A673 (cell line): ENCODE results near the gene KLF12. TPM values are rescaled to one million over a fixed set of nuclear protein-coding genes. Genes with fewer than 3 reads are reported as not detected.

Experiments used
- BruUV-seq: library from RNA; stranded (reverse); fragments of 400-500 nt; replicated peaks from 2 replicates; lab custom pipeline; 2021; lab: Mats Ljungman, UMichigan
- CTCF ChIA-PET: fragments of 300-600 bp; sonication (Branson Sonifier 250); formaldehyde crosslinking; loops from one replicate; lab custom pipeline; 2022; ENCODE audit warnings: antibody characterized with exemption; lab: Charles Lee
- POLR2A ChIA-PET: fragments of 300-600 bp; sonication (Branson Sonifier 250); formaldehyde crosslinking; loops from one replicate; lab custom pipeline; 2022; ENCODE audit warnings: antibody characterized with exemption; ENCODE audit not compliant: low non-redundant PET; lab: Charles Lee
- DNase-seq: peaks from one replicate; pipeline ENCODE4 v3.0.0-alpha.2; 2015; ENCODE audit warnings: low spot score
- H3K27ac ChIP-seq: fragments of 200-600 bp; sonication (generic); 2 replicates; pipeline ENCODE4 v1.5.1; 2016; ENCODE audit warnings: mixed run types, low read depth, mild to moderate bottlenecking, mixed read lengths, antibody characterized with exemption, low read length; ENCODE audit not compliant: poor library complexity, severe bottlenecking
- H3K27me3 ChIP-seq: fragments of 200-600 bp; sonication (generic); replicated peaks from 2 replicates; pipeline ENCODE4 v1.6.1; 2017; ENCODE audit warnings: mixed run types, low read depth, mild to moderate bottlenecking, mixed read lengths, antibody characterized with exemption, low read length; ENCODE audit not compliant: insufficient read depth, poor library complexity
- H3K36me3 ChIP-seq: fragments of 200-600 bp; sonication (generic); 2 replicates; pipeline ENCODE4 v1.6.1; 2016; ENCODE audit warnings: mixed run types, mild to moderate bottlenecking, mixed read lengths, antibody characterized with exemption, low read length; ENCODE audit not compliant: insufficient read depth, poor library complexity, severe bottlenecking
- H3K4me1 ChIP-seq: fragments of 200-600 bp; sonication (generic); 2 replicates; pipeline ENCODE4 v1.6.1; 2017; ENCODE audit warnings: mixed run types, mild to moderate bottlenecking, mixed read lengths, antibody characterized with exemption, low read length; ENCODE audit not compliant: insufficient read depth, poor library complexity, severe bottlenecking
- H3K4me3 ChIP-seq: fragments of 200-600 bp; sonication (generic); 2 replicates; pipeline ENCODE4 v1.5.1; 2016; ENCODE audit warnings: low read depth, mixed run types, mild to moderate bottlenecking, mixed read lengths, low read length; ENCODE audit not compliant: poor library complexity, severe bottlenecking
- H3K9me3 ChIP-seq: fragments of 200-600 bp; sonication (generic); 2 replicates; pipeline ENCODE4 v1.6.1; 2016; ENCODE audit warnings: mixed run types, low read depth, mild to moderate bottlenecking, mixed read lengths, antibody characterized with exemption, low read length; ENCODE audit not compliant: poor library complexity, severe bottlenecking
- CTCF ChIP-seq: fragments of 300-800, 200-600 bp; sonication (generic); conservative IDR thresholded peaks from 2 replicates; pipeline ENCODE4 v1.5.1; 2017; ENCODE audit warnings: low read depth, mild to moderate bottlenecking, antibody characterized with exemption, low read length, moderate library complexity, mixed read lengths
- EZH2 ChIP-seq: fragments of 200-600 bp; sonication (generic); IDR thresholded peaks from 2 replicates; pipeline ENCODE4 v1.6.1; 2017; ENCODE audit warnings: borderline replicate concordance, low read depth, mild to moderate bottlenecking, mixed read lengths, antibody characterized with exemption, low read length; ENCODE audit not compliant: poor library complexity, severe bottlenecking
- intact Hi-C: fragments of 100-400 bp; cut with micrococcal nuclease; formaldehyde crosslinking; loops from one replicate; pipeline ENCODE4 v1.10.0; 2022; ENCODE audit not compliant: unreplicated experiment
- total RNA-seq: library from RNA; stranded (reverse); gene quantifications from 2 replicates; pipeline ENCODE4 v1.2.3, GENCODE V29; 2021

The KLF12 gene
- total RNA-seq, 1 experiment from 2014 or later: 12.4 TPM

- no TSS peak for BruUV-seq
- Histone ChIP-seq H3K36me3 (no peaks in the 10 kb centered on the region), H3K4me1 (no peaks in the 10 kb centered on the region), H3K27ac (no peak overlapping the region), H3K4me3 (no peak overlapping the region), H3K27me3 (no peaks in the 10 kb centered on the region), H3K9me3 (peaks cover 14% of the 10 kb centered on the region)
- no peak for TF ChIP-seq CTCF
- TF ChIP-seq EZH2: no peak
- DNase-seq: no peak
- ChIA-PET POLR2A (no interaction called here), CTCF (no interaction called here)
- intact Hi-C loops: no loop called here
These were observed 19.1 kb downstream of the KLF12 start for GRCh38 chr13:74115133-74115532.

GRCh38 chr13:74114641-74115040 lies 19.6 kb downstream of the KLF12 start:
- Histone ChIP-seq H3K4me1 (no peaks in the 10 kb centered on the region), H3K27ac (no peak overlapping the region), H3K36me3 (no peaks in the 10 kb centered on the region), H3K4me3 (no peak overlapping the region), H3K27me3 (no peaks in the 10 kb centered on the region), H3K9me3 (peaks cover 14% of the 10 kb centered on the region)
- no TSS peak for BruUV-seq
- intact Hi-C loops: no loop called here
- POLR2A ChIA-PET: no interaction called here
- CTCF ChIA-PET: no interaction called here
- TF ChIP-seq EZH2 (no peak), CTCF (no peak)
- DNase-seq: no peak

GRCh38 chr13:74114202-74114601 lies 20.0 kb downstream of the KLF12 start:
- Histone ChIP-seq H3K36me3 (no peaks in the 10 kb centered on the region), H3K9me3 (peaks cover 9% of the 10 kb centered on the region), H3K4me3 (no peak overlapping the region), H3K27me3 (no peaks in the 10 kb centered on the region), H3K4me1 (no peaks in the 10 kb centered on the region), H3K27ac (no peak overlapping the region)
- CTCF ChIA-PET: no interaction called here
- TF ChIP-seq CTCF (no peak), EZH2 (no peak)
- intact Hi-C loops: no loop called here
- no peak for DNase-seq
- no TSS peak for BruUV-seq
- POLR2A ChIA-PET: no interaction called here
